ENCODE measurements around the gene IFNA10. TPM values are rescaled to one million over a fixed set of nuclear protein-coding genes. Genes with fewer than 3 reads are reported as not detected.
"Not testable (repeated sequence)": the region's sequence is repeated elsewhere in the genome, so short reads cannot be mapped to it uniquely, and the experiment has no call there.

The IFNA10 gene
- total and polyA plus RNA-seq, 2 experiments from 2014 or later: not detected

DNA sequence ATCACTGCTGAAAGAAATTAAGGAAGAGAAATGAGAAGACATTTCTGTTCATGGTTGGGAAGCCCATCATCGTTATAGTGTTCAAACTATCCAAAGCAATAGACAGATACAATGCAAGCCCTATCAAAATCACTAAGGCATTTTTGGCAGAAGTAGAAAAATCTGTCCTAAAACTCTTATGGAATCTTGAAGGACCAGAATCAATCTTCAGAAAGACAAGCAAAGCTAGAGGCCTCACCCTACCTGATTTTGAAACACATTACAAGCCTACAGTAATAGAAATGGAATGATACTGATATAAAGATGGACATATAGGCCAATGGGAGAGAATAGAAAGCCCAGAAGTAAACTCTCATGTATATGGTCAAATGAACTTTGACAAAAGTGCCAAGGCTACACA is 35.6 kb downstream of the IFNA10 start:
- H3K36me3 ChIP-seq: no peaks in the 10 kb centered on the region
- no peaks in the 10 kb centered on the region for H3K9me3 ChIP-seq (ENCODE audit: low read depth)
- no peak for DNase-seq (ENCODE audit: low read depth in 1 of 2, low spot score in 1 of 2)
- H3K27ac ChIP-seq: no peak overlapping the region
- H3K4me3 ChIP-seq: no peak overlapping the region
- no peaks in the 10 kb centered on the region for H3K4me1 ChIP-seq (ENCODE audit: low read depth)
- no peaks in the 10 kb centered on the region for H3K27me3 ChIP-seq
- TF ChIP-seq CTCF (IDR thresholded peaks at IDR 0.05; ENCODE audit: low read depth, low read length): no peak

DNA sequence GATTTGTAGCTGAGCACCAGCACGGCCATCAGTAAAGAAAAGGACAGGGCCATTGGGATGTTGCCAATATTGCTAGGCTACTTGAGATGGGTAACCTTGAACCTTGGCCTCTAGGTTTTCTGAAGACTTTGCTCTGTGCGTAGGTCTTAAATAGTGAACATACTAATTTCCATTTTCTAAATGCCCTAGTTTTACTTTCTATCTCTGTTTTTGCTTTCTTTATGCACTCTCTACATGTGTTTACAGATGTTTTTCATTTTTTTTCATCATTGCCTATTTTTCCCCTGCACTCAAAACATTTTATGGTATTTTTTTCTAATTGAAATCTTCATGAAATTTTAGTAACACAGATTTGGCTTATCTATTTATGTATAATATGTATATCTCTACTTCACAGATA is 40.4 kb downstream of the IFNA10 start, which contains the start of gene IFNA21:
Gene IFNA21 (minus strand): TSS at position 101 of the 400 bp plus-strand sequence. CDS start 48 bp downstream, at position 53.
- not testable (repeated sequence) for H3K27ac ChIP-seq; H3K36me3 ChIP-seq; DNase-seq (ENCODE audit: low read depth in 1 of 2, low spot score in 1 of 2); H3K27me3 ChIP-seq; H3K4me1 ChIP-seq (ENCODE audit: low read depth); H3K9me3 ChIP-seq (ENCODE audit: low read depth); H3K4me3 ChIP-seq

DNA sequence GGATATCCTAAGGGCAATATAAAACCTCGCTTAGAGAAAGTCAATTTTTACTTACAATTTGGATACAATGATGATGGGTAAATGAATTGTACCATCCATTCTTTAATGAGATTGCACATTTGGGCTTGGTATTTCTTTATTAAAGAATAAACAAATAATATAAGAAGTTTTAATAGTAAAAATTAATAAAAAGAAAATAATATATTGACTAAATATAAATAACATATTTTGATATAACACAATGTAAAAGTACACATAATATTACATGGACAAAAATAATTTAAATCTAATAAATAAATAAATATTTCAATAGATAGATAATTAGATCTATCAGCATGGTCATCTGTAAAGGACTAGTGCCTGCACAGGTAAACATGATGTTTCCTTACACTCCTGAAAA is 41.4 kb downstream of the IFNA10 start:
- Histone ChIP-seq H3K27ac (no peak overlapping the region), H3K36me3 (no peaks in the 10 kb centered on the region), H3K4me3 (no peak overlapping the region), H3K9me3 (ENCODE audit: low read depth) (no peaks in the 10 kb centered on the region), H3K27me3 (no peaks in the 10 kb centered on the region), H3K4me1 (ENCODE audit: low read depth) (no peaks in the 10 kb centered on the region)
- DNase-seq (ENCODE audit: low read depth in 1 of 2, low spot score in 1 of 2): no peak
- TF ChIP-seq CTCF (IDR thresholded peaks at IDR 0.05; ENCODE audit: low read depth, low read length): no peak

- no peak for TF ChIP-seq CTCF (IDR thresholded peaks at IDR 0.05; ENCODE audit: low read depth, low read length)
- no peaks in the 10 kb centered on the region for H3K27me3 ChIP-seq
- H3K4me1 ChIP-seq (ENCODE audit: low read depth): no peaks in the 10 kb centered on the region
- no peaks in the 10 kb centered on the region for H3K9me3 ChIP-seq (ENCODE audit: low read depth)
- DNase-seq (ENCODE audit: low read depth in 1 of 2, low spot score in 1 of 2): peak in 1 of 2 donors; percentile 69
- no peaks in the 10 kb centered on the region for H3K36me3 ChIP-seq
- no peak overlapping the region for H3K27ac ChIP-seq
- no peak overlapping the region for H3K4me3 ChIP-seq
Measured at GRCh38 chr9:21160178-21160577, 46.8 kb downstream of the IFNA10 start.

Other genes with a start within 250 kb of the IFNA10 start
- 0.04 and 0.36 TPM in 2 replicates for gene HACD4, start 175.5 kb downstream of the IFNA10 start, total RNA-seq
- gene HACD4, start 175.5 kb downstream of the IFNA10 start, polyA plus RNA-seq: 0.29 and 1.1 TPM in 2 replicates
- gene IFNB1, start 129.2 kb downstream of the IFNA10 start, total RNA-seq: not detected in 2 replicates
- not detected in 2 replicates for gene IFNB1, start 129.2 kb downstream of the IFNA10 start, polyA plus RNA-seq
- gene IFNW1, start 65.3 kb downstream of the IFNA10 start, total RNA-seq: not detected in 2 replicates
- gene IFNW1, start 65.3 kb downstream of the IFNA10 start, polyA plus RNA-seq: not detected in 2 replicates
- not detected in 2 replicates for gene IFNA21, start 40.5 kb downstream of the IFNA10 start, total RNA-seq
- gene IFNA21, start 40.5 kb downstream of the IFNA10 start, polyA plus RNA-seq: not detected in 2 replicates
- not detected in 2 replicates for gene IFNA4, start 19.6 kb downstream of the IFNA10 start, total RNA-seq
- not detected in 2 replicates for gene IFNA4, start 19.6 kb downstream of the IFNA10 start, polyA plus RNA-seq
- gene IFNA7, start 4.9 kb downstream of the IFNA10 start, total RNA-seq: not detected in 2 replicates
- gene IFNA7, start 4.9 kb downstream of the IFNA10 start, polyA plus RNA-seq: not detected in 2 replicates
- gene IFNA16, start 10.2 kb upstream of the IFNA10 start, total RNA-seq: not detected in 2 replicates
- not detected in 2 replicates for gene IFNA16, start 10.2 kb upstream of the IFNA10 start, polyA plus RNA-seq
- not detected in 2 replicates for gene IFNA17, start 21.1 kb upstream of the IFNA10 start, total RNA-seq
- gene IFNA17, start 21.1 kb upstream of the IFNA10 start, polyA plus RNA-seq: not detected in 2 replicates
- gene IFNA14, start 32.9 kb upstream of the IFNA10 start, total RNA-seq: not detected in 2 replicates
- gene IFNA14, start 32.9 kb upstream of the IFNA10 start, polyA plus RNA-seq: not detected in 2 replicates
- gene IFNA5, start 98.2 kb upstream of the IFNA10 start, total RNA-seq: not detected in 2 replicates
- not detected in 2 replicates for gene IFNA5, start 98.2 kb upstream of the IFNA10 start, polyA plus RNA-seq
- 22.6 and 23.1 TPM in 2 replicates for gene KLHL9, start 128.3 kb upstream of the IFNA10 start, total RNA-seq
- gene KLHL9, start 128.3 kb upstream of the IFNA10 start, polyA plus RNA-seq: 15.8 and 26.3 TPM in 2 replicates
- gene IFNA6, start 143.7 kb upstream of the IFNA10 start, total RNA-seq: not detected in 2 replicates
- not detected in 2 replicates for gene IFNA6, start 143.7 kb upstream of the IFNA10 start, polyA plus RNA-seq
- not detected in 2 replicates for gene IFNA13, start 160.9 kb upstream of the IFNA10 start, total RNA-seq
- not detected in 2 replicates for gene IFNA13, start 160.9 kb upstream of the IFNA10 start, polyA plus RNA-seq
- gene IFNA2, start 178.3 kb upstream of the IFNA10 start, total RNA-seq: not detected in 2 replicates
- gene IFNA2, start 178.3 kb upstream of the IFNA10 start, polyA plus RNA-seq: not detected in 2 replicates
- gene IFNA8, start 202.0 kb upstream of the IFNA10 start, total RNA-seq: not detected in 2 replicates
- not detected in 2 replicates for gene IFNA8, start 202.0 kb upstream of the IFNA10 start, polyA plus RNA-seq
- not detected in 2 replicates for gene IFNA1, start 233.3 kb upstream of the IFNA10 start, total RNA-seq
- not detected in 2 replicates for gene IFNA1, start 233.3 kb upstream of the IFNA10 start, polyA plus RNA-seq